Testis (tissue), 3 donors: ENCODE results near the gene ARIH2. TPM values are rescaled to one million over a fixed set of nuclear protein-coding genes. Genes with fewer than 3 reads are reported as not detected.

Experiments
- DNase-seq: peaks from one replicate; pipeline ENCODE4 v3.0.0-alpha.2; 2019
- H3K27ac ChIP-seq, 2 donors: fragments of 200-600 bp; sonication (generic); one replicate each; pipeline ENCODE4 v1.5.1; 2019
- H3K27me3 ChIP-seq: fragments of 200-600 bp; sonication (generic); one replicate; pipeline ENCODE4 v1.5.1; 2019
- H3K36me3 ChIP-seq: fragments of 200-600 bp; sonication (generic); one replicate; pipeline ENCODE4 v1.5.1; 2017; ENCODE audit warnings: low read depth; ENCODE audit errors: missing control alignments
- H3K4me1 ChIP-seq: fragments of 200-600 bp; sonication (generic); one replicate; pipeline ENCODE4 v1.5.1; 2019
- H3K4me3 ChIP-seq, 2 donors: fragments of 200-600 bp; sonication (generic); one replicate each; pipeline ENCODE4 v1.5.1; 2017 to 2019
- H3K9me3 ChIP-seq: fragments of 200-600 bp; sonication (generic); one replicate; pipeline ENCODE4 v1.5.1; 2017
- POLR2A ChIP-seq: fragments of 450-650 bp; IDR thresholded peaks from one replicate; pipeline ENCODE4 v1.6.1; 2017; ENCODE audit warnings: antibody characterized with exemption, mild to moderate bottlenecking, moderate library complexity
- WGBS, 2 donors: methylation state at CpG; one replicate each; pipeline ENCODE4 v1.1.5; 2018; 5-methylcytosine and 5-hydroxymethylcytosine counted together
- intact Hi-C: fragments of 100-400 bp; cut with DNase I; formaldehyde crosslinking; loops from one replicate; pipeline ENCODE4 v1.15.1; 2023; ENCODE audit warnings: low total_unique reads
- polyA plus RNA-seq: library from polyadenylated mRNA; stranded (reverse); fragments of 350-450 nt; fragmentation: Illumina TruSeq; extraction: RNeasy Lipid Tissue Mini Kit (QIAGEN cat#74804); gene quantifications from one replicate; pipeline ENCODE4 v1.2.3, GENCODE V29; 2014; ENCODE audit warnings: low read depth, low replicate concordance; ENCODE audit not compliant: insufficient read depth
- total RNA-seq, 2 donors: library from RNA; depleted of rRNA; stranded (reverse); fragments of >200 nt; gene quantifications; one replicate each; pipeline ENCODE4 v1.2.3, GENCODE V29; 2016
- TF ChIP-seq, protein P1 (sequence below), 3 experiments: fragments of 450-650 bp in 2 of 3; fragments of 200-600 bp in 1 of 3; sonication (generic) in 1 of 3; IDR thresholded peaks; one replicate each; pipeline ENCODE4 v1.5.1; 2016 to 2019; ENCODE audit warnings: antibody characterized with exemption in 3 of 3, mild to moderate bottlenecking in 2 of 3, moderate library complexity in 1 of 3

The ARIH2 gene
- total and polyA plus RNA-seq, 3 donors from 2014 or later, result 106 to 157 (median 127) TPM

DNA sequence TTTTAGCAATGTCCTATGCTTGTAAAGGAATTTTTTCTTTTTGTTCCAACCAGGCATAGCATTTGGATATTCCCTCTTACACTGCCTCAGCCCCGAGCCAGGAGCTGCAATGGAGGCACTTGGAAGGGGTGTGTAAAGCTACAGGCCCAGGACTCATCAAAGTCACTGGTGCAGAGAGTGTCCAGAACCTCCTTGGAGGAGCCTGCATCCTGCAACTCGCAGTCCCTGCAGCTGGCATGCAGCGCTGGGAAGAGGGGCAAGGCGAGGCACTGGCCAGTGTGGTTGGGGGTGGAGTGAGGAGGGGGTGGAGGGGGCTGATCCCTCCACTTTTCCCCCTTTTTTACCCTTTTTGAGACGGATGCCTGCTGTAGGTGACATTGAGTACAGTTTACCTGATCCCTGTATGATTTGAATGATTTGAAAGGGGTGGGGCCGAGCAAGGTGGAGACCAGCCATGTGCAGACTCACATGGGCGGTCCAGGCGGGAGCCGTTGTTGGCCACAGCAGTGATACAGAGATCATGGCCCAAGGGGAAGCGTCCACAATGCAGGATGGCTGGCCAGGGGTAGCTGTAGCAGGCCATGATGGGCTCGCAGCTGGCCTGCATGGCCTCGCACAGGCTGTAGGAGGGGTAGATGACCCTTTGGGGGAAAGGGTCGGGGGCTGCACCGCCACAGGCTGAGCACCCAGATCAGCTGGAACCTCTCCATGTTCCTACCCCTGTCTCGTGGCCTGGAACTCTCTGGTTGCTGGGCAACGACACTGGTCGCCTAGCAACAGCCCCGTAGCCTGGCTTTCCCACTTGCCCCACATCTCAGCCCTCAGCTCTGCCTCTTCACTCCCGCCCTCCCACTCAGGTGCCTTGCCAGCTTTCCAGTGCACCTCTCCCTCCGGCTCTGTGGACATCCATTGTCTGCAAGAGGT, 79.3 kb downstream of the ARIH2 start:
- no peak for DNase-seq
- 83 to 84% methylated on average over 20 of the region's 20 CpGs for WGBS, 2 donors
- intact Hi-C loops, result no loop called here
- TF ChIP-seq POLR2A, result no peak
- TF ChIP-seq, protein P1, sequence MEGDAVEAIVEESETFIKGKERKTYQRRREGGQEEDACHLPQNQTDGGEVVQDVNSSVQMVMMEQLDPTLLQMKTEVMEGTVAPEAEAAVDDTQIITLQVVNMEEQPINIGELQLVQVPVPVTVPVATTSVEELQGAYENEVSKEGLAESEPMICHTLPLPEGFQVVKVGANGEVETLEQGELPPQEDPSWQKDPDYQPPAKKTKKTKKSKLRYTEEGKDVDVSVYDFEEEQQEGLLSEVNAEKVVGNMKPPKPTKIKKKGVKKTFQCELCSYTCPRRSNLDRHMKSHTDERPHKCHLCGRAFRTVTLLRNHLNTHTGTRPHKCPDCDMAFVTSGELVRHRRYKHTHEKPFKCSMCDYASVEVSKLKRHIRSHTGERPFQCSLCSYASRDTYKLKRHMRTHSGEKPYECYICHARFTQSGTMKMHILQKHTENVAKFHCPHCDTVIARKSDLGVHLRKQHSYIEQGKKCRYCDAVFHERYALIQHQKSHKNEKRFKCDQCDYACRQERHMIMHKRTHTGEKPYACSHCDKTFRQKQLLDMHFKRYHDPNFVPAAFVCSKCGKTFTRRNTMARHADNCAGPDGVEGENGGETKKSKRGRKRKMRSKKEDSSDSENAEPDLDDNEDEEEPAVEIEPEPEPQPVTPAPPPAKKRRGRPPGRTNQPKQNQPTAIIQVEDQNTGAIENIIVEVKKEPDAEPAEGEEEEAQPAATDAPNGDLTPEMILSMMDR (IDR thresholded peaks at IDR 0.05), result no peak
- H3K27ac ChIP-seq, result no peak overlapping the region
- no peaks in the 10 kb centered on the region for H3K9me3 ChIP-seq
- no peaks in the 10 kb centered on the region for H3K36me3 ChIP-seq
- no peaks in the 10 kb centered on the region for H3K4me1 ChIP-seq
- no peak overlapping the region for H3K4me3 ChIP-seq
- H3K27me3 ChIP-seq, result no peaks in the 10 kb centered on the region

DNA sequence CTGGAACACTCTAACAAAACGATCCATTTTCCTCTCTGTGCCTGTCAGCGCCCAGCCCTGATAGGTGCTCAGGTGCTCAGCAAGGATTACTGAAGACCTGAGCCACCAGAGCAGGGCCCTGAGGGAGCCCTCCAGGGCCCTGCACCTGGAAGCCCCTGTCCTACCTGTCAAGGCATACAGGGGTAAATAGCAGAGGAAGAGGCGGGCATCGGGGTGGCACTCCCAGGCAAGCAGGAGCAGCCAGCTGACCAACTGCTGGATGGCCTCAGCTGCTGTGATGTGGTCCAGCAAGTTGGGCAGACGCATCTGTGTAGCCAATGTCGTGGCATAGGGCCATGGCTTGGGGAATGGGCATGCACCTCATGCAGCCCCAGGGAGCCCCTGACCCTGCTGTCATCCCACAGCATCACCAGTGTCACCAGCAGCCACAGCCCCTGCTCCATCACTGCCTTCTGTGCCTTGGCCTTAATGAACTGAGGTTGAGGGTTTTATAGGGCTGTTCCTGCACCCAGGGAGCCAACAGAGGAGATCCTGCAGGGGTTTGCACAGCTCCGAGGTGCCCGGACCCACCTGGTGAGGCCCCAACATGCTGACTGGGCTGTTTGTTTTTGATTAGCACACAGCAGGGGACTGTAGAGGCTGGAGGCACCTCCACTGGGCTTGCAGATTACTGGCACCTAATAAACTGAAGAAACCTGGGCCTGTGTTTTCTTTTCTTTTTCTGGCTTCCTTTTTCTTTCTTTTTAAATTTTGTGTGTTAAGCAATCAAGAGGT, 80.6 kb downstream of the ARIH2 start:
- no peaks in the 10 kb centered on the region for H3K36me3 ChIP-seq
- TF ChIP-seq POLR2A, result no peak
- intact Hi-C loops, result no loop called here
- H3K27ac ChIP-seq, result no peak overlapping the region
- no peak overlapping the region for H3K4me3 ChIP-seq
- WGBS, 2 donors, result 86 to 93% methylated on average over 8 of the region's 8 CpGs
- no peaks in the 10 kb centered on the region for H3K4me1 ChIP-seq
- no peaks in the 10 kb centered on the region for H3K9me3 ChIP-seq
- no peak for DNase-seq
- H3K27me3 ChIP-seq, result no peaks in the 10 kb centered on the region

DNA sequence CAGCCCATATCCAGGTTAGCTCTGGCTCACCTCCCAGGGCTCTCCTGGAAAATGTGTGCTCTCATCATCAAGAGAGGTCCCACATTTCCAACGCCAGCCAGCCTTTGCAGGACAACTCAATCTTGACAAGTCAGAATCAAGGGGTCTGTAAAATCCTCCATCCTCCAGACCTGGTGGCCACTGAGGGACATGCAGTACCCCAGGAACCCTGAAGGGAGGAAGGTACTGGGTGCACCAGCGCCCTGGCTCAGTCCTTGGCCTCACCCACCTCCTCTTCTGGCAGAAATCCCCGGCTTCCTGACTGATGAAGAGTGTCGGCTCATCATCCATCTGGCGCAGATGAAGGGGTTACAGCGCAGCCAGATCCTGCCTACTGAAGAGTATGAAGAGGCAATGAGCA, 82.5 kb downstream of the ARIH2 start:
- H3K27ac ChIP-seq, result no peak overlapping the region
- no peak for DNase-seq
- H3K36me3 ChIP-seq, result no peaks in the 10 kb centered on the region
- WGBS, 2 donors, result 90 to 92% methylated on average over 2 to 6 of the region's 6 CpGs
- H3K27me3 ChIP-seq, result no peaks in the 10 kb centered on the region
- TF ChIP-seq, protein P1 (IDR thresholded peaks at IDR 0.05), result no peak
- no peak for TF ChIP-seq POLR2A
- no peak overlapping the region for H3K4me3 ChIP-seq
- H3K9me3 ChIP-seq, result no peaks in the 10 kb centered on the region
- peaks cover 2% of the 10 kb centered on the region for H3K4me1 ChIP-seq
- intact Hi-C loops, result no loop called here

DNA sequence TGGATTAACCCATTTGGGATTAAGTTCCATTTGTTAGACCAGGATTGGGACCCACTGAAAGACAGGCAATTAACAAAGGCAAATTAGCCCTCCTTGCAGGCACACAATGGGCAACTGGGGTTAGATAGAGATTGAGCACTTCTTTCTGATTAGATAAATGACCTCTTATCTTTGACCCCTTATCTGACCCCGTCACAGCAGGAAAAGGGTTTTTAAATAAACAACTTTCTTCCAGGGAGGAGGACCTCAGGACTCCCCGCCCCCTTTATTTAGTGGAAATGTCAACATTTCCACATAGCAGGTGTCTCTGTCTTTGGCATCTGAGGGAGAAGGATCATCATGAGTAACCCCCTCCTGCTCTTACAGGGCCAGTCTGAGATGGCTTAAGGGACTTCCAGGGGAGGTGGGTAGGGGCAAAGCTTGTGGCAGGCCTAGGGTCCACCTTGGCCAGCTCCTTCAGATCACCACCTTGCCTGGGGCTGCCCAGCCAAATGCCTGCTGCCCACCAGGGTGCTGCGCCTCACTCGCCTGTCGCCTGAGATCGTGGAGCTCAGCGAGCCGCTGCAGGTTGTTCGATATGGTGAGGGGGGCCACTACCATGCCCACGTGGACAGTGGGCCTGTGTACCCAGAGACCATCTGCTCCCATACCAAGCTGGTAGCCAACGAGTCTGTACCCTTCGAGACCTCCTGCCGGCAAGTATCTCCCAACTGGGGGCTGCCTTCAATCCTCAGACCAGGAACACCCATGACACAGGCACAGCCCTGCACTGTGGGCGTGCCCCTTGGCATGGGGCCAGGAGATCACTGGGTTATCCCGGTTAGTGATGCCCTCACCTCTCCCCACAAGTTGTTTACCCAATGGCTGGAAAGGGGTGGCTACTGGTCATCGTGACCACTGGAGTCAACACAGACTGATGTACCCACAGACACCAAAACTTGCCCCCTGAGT, 86.0 kb downstream of the ARIH2 start:
- H3K4me1 ChIP-seq, result peaks cover 17% of the 10 kb centered on the region
- no peak for DNase-seq
- TF ChIP-seq, protein P1 (IDR thresholded peaks at IDR 0.05), result no peak
- TF ChIP-seq POLR2A, result no peak
- no peaks in the 10 kb centered on the region for H3K36me3 ChIP-seq
- no peak overlapping the region for H3K4me3 ChIP-seq
- intact Hi-C loops, result no loop called here
- 90 to 94% methylated on average over 16 of the region's 16 CpGs for WGBS, 2 donors
- no peak overlapping the region for H3K27ac ChIP-seq
- no peaks in the 10 kb centered on the region for H3K27me3 ChIP-seq
- H3K9me3 ChIP-seq, result no peaks in the 10 kb centered on the region
